Naive B cell (primary cell): Measurements from ENCODE around the gene ANKRD55. TPM values are rescaled to one million over a fixed set of nuclear protein-coding genes. Genes with fewer than 3 reads are reported as not detected.
"Not testable (repeated sequence)": the region's sequence is repeated elsewhere in the genome, so short reads cannot be mapped to it uniquely, and the experiment has no call there.

Experiments
- ATAC-seq, 2 donors: fragments of 150-1000 bp; cut with Tn5 transposase; 2 replicates each; pipeline ENCODE4 v1.10.0; 2021; ENCODE audit warnings: low read depth in 2 of 2, mild to moderate bottlenecking in 2 of 2, moderate library complexity in 2 of 2
- DNase-seq: peaks from one replicate; pipeline ENCODE4 v3.0.0; 2022
- H3K27ac Mint-ChIP-seq, 6 donors: one replicate each; pipeline ENCODE4 v1.8.0; 2020 to 2022; ENCODE audit warnings: mild to moderate bottlenecking in 6 of 6, mixed read lengths in 6 of 6, moderate library complexity in 5 of 6, inconsistent platforms in 2 of 6
- H3K27me3 Mint-ChIP-seq, 3 donors: one replicate each; pipeline ENCODE4 v1.8.0; 2021 to 2022; ENCODE audit warnings: mixed read lengths in 3 of 3, mild to moderate bottlenecking in 1 of 3
- H3K36me3 Mint-ChIP-seq, 2 donors: one replicate each; pipeline ENCODE4 v1.8.0; 2020 to 2022; ENCODE audit warnings: mixed read lengths in 2 of 2, inconsistent platforms in 1 of 2, mild to moderate bottlenecking in 1 of 2
- H3K4me1 Mint-ChIP-seq, 3 donors: one replicate each; pipeline ENCODE4 v1.8.0; 2020 to 2022; ENCODE audit warnings: mixed read lengths in 3 of 3, inconsistent platforms in 1 of 3, mild to moderate bottlenecking in 1 of 3, moderate library complexity in 1 of 3
- H3K4me3 Mint-ChIP-seq, 8 donors: one replicate each; pipeline ENCODE4 v1.8.0; 2020 to 2022; ENCODE audit warnings: mild to moderate bottlenecking in 8 of 8, mixed read lengths in 8 of 8, moderate library complexity in 8 of 8, inconsistent platforms in 2 of 8
- H3K9me3 Mint-ChIP-seq, 7 donors: one replicate each; pipeline ENCODE4 v1.8.0; 2020 to 2022; ENCODE audit warnings: mixed read lengths in 7 of 7, mild to moderate bottlenecking in 5 of 7, inconsistent platforms in 2 of 7, moderate library complexity in 1 of 7
- polyA plus RNA-seq, 6 donors: library from polyadenylated mRNA; unstranded; fragments of 300-500 nt; fragmentation: Illumina TruSeq; gene quantifications; one replicate each; pipeline ENCODE4 v1.2.3, GENCODE V29; 2021; ENCODE audit warnings: low read depth in 6 of 6

ANKRD55 gene
- polyA plus RNA-seq, 6 donors from 2014 or later, result 0.13 TPM; not detected in 5

GRCh38 chr5:56247592-56247991 lies 14.5 kb upstream of the ANKRD55 start:
- no peak for DNase-seq
- Mint-ChIP-seq H3K9me3 (peaks cover 2 to 21% (median 8%) of the 10 kb centered on the region in 7 donors), H3K4me1 (no peaks in the 10 kb centered on the region), H3K27me3 (peaks cover 0 to 3% (median 0%) of the 10 kb centered on the region in 3 donors), H3K4me3 (no peak overlapping the region), H3K27ac (no peak overlapping the region), H3K36me3 (no peaks in the 10 kb centered on the region)
- ATAC-seq, result no peak

DNA sequence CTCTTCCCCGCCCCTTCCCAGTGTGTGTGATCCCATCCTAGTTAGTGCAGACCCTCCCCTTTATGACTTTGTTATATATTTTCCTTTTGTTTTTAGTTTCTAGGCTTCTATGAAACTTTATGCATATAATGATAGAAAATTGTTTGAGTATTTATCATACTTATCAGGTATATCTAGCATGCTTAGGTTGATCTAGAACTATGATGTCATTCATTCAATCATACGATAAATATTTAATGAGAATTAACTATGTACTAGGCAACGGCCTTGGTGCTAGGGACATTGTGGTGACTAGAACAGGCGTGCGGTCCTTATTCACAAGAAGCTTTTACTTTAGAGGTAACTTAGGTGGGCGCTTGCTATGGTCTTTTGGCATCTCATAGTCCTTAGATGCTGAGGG lies 13.6 kb upstream of the ANKRD55 start:
- no peak for DNase-seq
- no peak overlapping the region for H3K27ac Mint-ChIP-seq
- H3K9me3 Mint-ChIP-seq, result peaks cover 2 to 29% (median 10%) of the 10 kb centered on the region in 7 donors
- ATAC-seq, result no peak
- H3K27me3 Mint-ChIP-seq, result peaks cover 0 to 3% (median 0%) of the 10 kb centered on the region in 3 donors
- H3K4me1 Mint-ChIP-seq, result no peaks in the 10 kb centered on the region
- no peak overlapping the region for H3K4me3 Mint-ChIP-seq
- H3K36me3 Mint-ChIP-seq, result no peaks in the 10 kb centered on the region

GRCh38 chr5:56245481-56245880 lies 12.4 kb upstream of the ANKRD55 start:
- DNase-seq (no peak), ATAC-seq (no peak)
- peaks cover 0 to 3% (median 0%) of the 10 kb centered on the region in 3 donors for H3K27me3 Mint-ChIP-seq
- H3K4me1 Mint-ChIP-seq, result no peaks in the 10 kb centered on the region
- peaks cover 6 to 8% of the 10 kb centered on the region in 2 donors for H3K36me3 Mint-ChIP-seq
- peaks cover 4 to 40% (median 23%) of the 10 kb centered on the region in 7 donors for H3K9me3 Mint-ChIP-seq
- no peak overlapping the region for H3K27ac Mint-ChIP-seq
- no peak overlapping the region for H3K4me3 Mint-ChIP-seq

DNA sequence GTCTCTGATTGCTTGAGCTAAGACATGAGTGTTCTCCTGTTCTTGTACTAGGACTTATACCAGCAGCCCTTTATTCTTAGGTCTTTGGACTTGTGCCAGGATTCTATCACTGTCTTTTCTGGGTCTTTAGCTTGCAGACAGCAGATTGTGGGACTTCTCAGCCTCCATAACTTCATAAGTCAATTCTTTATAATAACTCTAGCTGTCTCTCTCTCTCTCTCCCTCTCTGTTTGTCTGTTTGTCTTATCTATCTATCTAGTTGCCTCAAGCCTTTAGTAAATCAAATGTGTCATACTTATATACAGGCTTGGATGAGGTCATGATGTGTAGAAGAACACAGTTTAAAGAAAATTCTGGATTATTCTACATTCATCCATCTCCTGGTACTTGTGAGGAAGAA lies 11.5 kb upstream of the ANKRD55 start:
- no peak overlapping the region for H3K27ac Mint-ChIP-seq
- H3K4me3 Mint-ChIP-seq, result no peak overlapping the region
- ATAC-seq (no peak), DNase-seq (no peak)
- H3K36me3 Mint-ChIP-seq, result peaks cover 6 to 8% of the 10 kb centered on the region in 2 donors
- H3K4me1 Mint-ChIP-seq, result no peaks in the 10 kb centered on the region
- H3K9me3 Mint-ChIP-seq, result peaks cover 4 to 43% (median 24%) of the 10 kb centered on the region in 7 donors
- peaks cover 0 to 3% (median 0%) of the 10 kb centered on the region in 3 donors for H3K27me3 Mint-ChIP-seq

DNA sequence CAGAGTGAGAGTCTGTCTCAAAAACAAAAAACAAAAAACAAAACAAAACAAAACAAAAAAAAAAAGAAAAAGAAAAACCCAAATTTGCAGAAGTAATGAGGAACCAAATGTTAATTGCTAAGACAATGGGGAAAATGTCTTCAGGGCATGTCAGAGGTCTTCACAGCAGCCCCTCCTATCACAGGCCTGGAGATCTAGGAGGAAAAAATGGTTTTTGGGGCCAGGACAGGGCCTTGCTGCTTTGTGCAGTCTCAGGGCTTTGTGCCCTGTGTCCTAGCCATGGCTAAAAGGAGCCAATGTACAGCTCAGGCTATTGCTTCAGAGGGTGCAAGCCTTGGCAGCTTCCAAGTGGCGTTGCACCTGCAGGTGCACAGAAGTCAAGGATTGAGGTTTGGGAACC lies 9.1 kb upstream of the ANKRD55 start:
- not testable (repeated sequence) for DNase-seq, H3K4me3 Mint-ChIP-seq, H3K27ac Mint-ChIP-seq, ATAC-seq, H3K27me3 Mint-ChIP-seq, H3K4me1 Mint-ChIP-seq
- Mint-ChIP-seq H3K9me3 (peaks cover 11 to 57% (median 25%) of the 10 kb centered on the region in 7 donors), H3K36me3 (peaks cover 6 to 17% of the 10 kb centered on the region in 2 donors)

DNA sequence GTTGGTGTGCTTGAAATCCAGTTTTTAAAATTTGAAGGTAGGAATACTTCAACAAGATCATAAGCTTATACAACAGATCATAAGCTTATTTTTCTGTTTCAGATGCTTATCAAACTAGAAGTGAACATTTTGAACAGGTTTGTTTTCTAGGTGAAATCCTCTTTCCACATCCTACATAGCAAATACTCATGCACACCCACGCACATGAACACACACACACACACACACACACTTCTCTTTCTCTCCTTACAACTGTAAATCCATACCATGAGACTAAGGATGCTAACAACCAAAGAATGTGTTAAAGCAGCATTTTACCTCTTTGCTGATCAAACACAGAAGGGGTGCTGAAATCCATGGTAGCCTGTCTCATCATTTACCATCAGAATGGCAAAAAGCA lies 592 bp downstream of the ANKRD55 start:
- peaks cover 0 to 3% (median under 1%) of the 10 kb centered on the region in 7 donors for H3K9me3 Mint-ChIP-seq
- peaks cover 12 to 29% (median 23%) of the 10 kb centered on the region in 3 donors for H3K27me3 Mint-ChIP-seq
- H3K27ac Mint-ChIP-seq, result peak overlapping the region in 1 of 6 donors; percentile 74
- DNase-seq, result no peak
- ATAC-seq, result no peak
- H3K36me3 Mint-ChIP-seq, result peaks cover 4 to 6% of the 10 kb centered on the region in 2 donors
- no peak overlapping the region for H3K4me3 Mint-ChIP-seq
- no peaks in the 10 kb centered on the region for H3K4me1 Mint-ChIP-seq

GRCh38 chr5:56230576-56230975 lies 2.6 kb downstream of the ANKRD55 start:
- Mint-ChIP-seq H3K4me3 (no peak overlapping the region), H3K4me1 (no peaks in the 10 kb centered on the region), H3K9me3 (peaks cover 0 to 3% (median 0%) of the 10 kb centered on the region in 7 donors), H3K27me3 (peaks cover 7 to 21% (median 19%) of the 10 kb centered on the region in 3 donors), H3K36me3 (no peaks in the 10 kb centered on the region), H3K27ac (no peak overlapping the region)
- no peak for ATAC-seq
- DNase-seq, result no peak

GRCh38 chr5:56229111-56229510 lies 4.0 kb downstream of the ANKRD55 start:
- no peak for ATAC-seq
- peaks cover 0 to 5% (median 0%) of the 10 kb centered on the region in 7 donors for H3K9me3 Mint-ChIP-seq
- no peak overlapping the region for H3K4me3 Mint-ChIP-seq
- no peak overlapping the region for H3K27ac Mint-ChIP-seq
- H3K4me1 Mint-ChIP-seq, result no peaks in the 10 kb centered on the region
- no peaks in the 10 kb centered on the region for H3K36me3 Mint-ChIP-seq
- H3K27me3 Mint-ChIP-seq, result peaks cover 14 to 21% (median 17%) of the 10 kb centered on the region in 3 donors
- DNase-seq, result no peak

GRCh38 chr5:56228631-56229030 lies 4.5 kb downstream of the ANKRD55 start:
- no peak for DNase-seq
- H3K4me3 Mint-ChIP-seq, result no peak overlapping the region
- no peak overlapping the region for H3K27ac Mint-ChIP-seq
- no peaks in the 10 kb centered on the region for H3K36me3 Mint-ChIP-seq
- H3K9me3 Mint-ChIP-seq, result peaks cover 0 to 5% (median 0%) of the 10 kb centered on the region in 7 donors
- H3K27me3 Mint-ChIP-seq, result peaks cover 14 to 23% (median 15%) of the 10 kb centered on the region in 3 donors
- no peaks in the 10 kb centered on the region for H3K4me1 Mint-ChIP-seq
- no peak for ATAC-seq

GRCh38 chr5:56227691-56228090 lies 5.4 kb downstream of the ANKRD55 start:
- peak overlapping the region in 1 of 8 donors; percentile 22 for H3K4me3 Mint-ChIP-seq

GRCh38 chr5:56223298-56223697 lies 9.8 kb downstream of the ANKRD55 start:
- H3K27ac Mint-ChIP-seq, H3K4me1 Mint-ChIP-seq, ATAC-seq, H3K4me3 Mint-ChIP-seq, DNase-seq: not testable (repeated sequence)
- peaks cover 14 to 34% (median 21%) of the 10 kb centered on the region in 7 donors for H3K9me3 Mint-ChIP-seq
- peaks cover 0 to 15% of the 10 kb centered on the region in 2 donors for H3K36me3 Mint-ChIP-seq
- peaks cover 32 to 56% (median 38%) of the 10 kb centered on the region in 3 donors for H3K27me3 Mint-ChIP-seq

More at GRCh38 chr5:56227691-56228090, 5.4 kb downstream of the ANKRD55 start:
- peaks cover 14 to 26% (median 17%) of the 10 kb centered on the region in 3 donors for H3K27me3 Mint-ChIP-seq
- no peaks in the 10 kb centered on the region for H3K4me1 Mint-ChIP-seq
- ATAC-seq, result no peak
- peaks cover under 1 to 8% (median 3%) of the 10 kb centered on the region in 7 donors for H3K9me3 Mint-ChIP-seq
- peaks cover 0 to 2% of the 10 kb centered on the region in 2 donors for H3K36me3 Mint-ChIP-seq
- DNase-seq, result no peak
- no peak overlapping the region for H3K27ac Mint-ChIP-seq

- not testable (repeated sequence) for H3K4me1 Mint-ChIP-seq, H3K27ac Mint-ChIP-seq, DNase-seq, ATAC-seq
- Mint-ChIP-seq H3K36me3 (peaks cover under 1 to 18% of the 10 kb centered on the region in 2 donors), H3K4me3 (peak overlapping the region in 1 of 8 donors; percentile 54), H3K9me3 (peaks cover 14 to 42% (median 29%) of the 10 kb centered on the region in 7 donors), H3K27me3 (peaks cover 32 to 56% (median 42%) of the 10 kb centered on the region in 3 donors)
Observed at GRCh38 chr5:56221601-56222000, 11.5 kb downstream of the ANKRD55 start.

DNA sequence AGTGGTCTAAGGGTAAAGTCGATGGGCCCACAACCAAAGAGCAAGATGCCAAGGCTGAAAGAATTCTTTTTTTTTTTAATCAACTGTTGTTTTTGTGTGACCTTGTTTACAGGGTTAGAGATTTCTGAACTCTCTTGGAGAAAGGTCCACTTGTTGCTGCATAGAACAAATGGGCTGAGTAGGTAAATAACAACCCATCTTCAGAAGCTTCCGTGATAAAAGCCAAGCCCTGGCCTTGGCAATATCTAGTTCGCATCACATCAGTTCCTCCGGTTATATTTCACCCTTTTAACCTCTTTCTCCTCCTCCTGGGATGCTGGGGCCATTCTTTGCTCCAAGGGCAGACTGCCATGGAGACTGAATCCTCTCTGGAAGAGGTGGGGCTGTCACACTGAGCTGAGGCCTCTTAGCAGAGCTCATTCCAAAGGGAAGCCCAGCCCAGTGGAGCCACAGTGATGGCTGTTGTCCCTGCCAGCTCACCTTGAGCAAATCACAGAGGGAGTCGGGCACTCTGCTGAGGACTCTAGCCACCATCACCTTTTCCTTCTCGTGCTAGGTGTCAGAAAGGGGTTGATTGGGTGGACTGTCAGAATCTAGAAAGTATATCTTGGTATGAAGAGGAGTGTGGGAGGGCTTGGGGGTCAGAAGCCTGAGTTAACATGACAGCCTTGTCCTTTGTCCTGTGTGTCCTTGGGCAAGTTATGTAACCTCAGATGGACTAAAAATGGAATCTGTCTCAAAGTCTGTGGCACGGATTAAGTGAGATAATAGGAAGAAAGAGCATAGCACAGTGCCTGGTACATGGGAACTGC lies 17.9 kb downstream of the ANKRD55 start:
- ATAC-seq (no peak), DNase-seq (no peak)
- Mint-ChIP-seq H3K27me3 (peaks cover 15 to 26% (median 25%) of the 10 kb centered on the region in 3 donors), H3K36me3 (peaks cover 13 to 24% of the 10 kb centered on the region in 2 donors), H3K4me3 (peak overlapping the region in 1 of 8 donors; percentile 21), H3K9me3 (peaks cover 15 to 44% (median 27%) of the 10 kb centered on the region in 7 donors), H3K4me1 (no peaks in the 10 kb centered on the region), H3K27ac (no peak overlapping the region)
